Central memory CD4-positive, alpha-beta T cell (primary cell): ENCODE results near the gene VEZF1.

Experiments used
- DNase-seq: peaks from one replicate; pipeline ENCODE4 v3.0.0; 2022
- total RNA-seq, 3 experiments: gene quantifications; one replicate each; lab custom pipeline; 2026; lab: John Stamatoyannopoulos, UW

VEZF1 gene, protein sequence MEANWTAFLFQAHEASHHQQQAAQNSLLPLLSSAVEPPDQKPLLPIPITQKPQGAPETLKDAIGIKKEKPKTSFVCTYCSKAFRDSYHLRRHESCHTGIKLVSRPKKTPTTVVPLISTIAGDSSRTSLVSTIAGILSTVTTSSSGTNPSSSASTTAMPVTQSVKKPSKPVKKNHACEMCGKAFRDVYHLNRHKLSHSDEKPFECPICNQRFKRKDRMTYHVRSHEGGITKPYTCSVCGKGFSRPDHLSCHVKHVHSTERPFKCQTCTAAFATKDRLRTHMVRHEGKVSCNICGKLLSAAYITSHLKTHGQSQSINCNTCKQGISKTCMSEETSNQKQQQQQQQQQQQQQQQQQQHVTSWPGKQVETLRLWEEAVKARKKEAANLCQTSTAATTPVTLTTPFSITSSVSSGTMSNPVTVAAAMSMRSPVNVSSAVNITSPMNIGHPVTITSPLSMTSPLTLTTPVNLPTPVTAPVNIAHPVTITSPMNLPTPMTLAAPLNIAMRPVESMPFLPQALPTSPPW
- total RNA-seq = 42.3 to 130 (median 51.8) reads per million in 3 experiments

- DNase-seq = peak; percentile 73
Observed at GRCh38 chr17:57987581-57988300, at the start of gene VEZF1. Gene VEZF1 (minus strand): TSS chr17:57988254. CDS start chr17:57988111, 143 bp downstream.

GRCh38 chr17:58032691-58033415 is 44.8 kb upstream of the VEZF1 start:
- DNase-seq = no peak

DNA sequence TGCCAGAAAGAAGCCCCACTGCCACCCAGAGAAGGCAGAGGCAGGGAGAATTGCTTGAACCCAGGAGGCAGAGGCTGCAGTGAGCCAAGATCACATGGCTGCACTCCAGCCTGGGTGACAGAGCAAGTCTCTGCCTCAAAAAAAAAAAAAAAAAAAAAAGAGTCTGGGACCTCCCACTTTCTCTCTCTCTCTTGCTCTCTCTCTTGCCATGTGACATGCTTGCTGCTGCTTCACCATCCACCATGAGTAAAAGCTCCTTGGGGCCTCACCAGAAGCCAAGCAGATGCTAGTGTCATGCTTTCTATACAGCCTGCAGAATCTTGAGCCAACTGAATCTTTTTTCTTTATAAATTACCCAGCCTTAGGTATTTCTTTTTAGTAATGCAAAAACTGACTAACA is 40.5 kb upstream of the VEZF1 start:
- no peak for DNase-seq

GRCh38 chr17:58020401-58020800 is 32.3 kb upstream of the VEZF1 start:
- no peak for DNase-seq

GRCh38 chr17:58019521-58019920 is 31.5 kb upstream of the VEZF1 start:
- no peak for DNase-seq

- no peak for DNase-seq
Observed at GRCh38 chr17:58019039-58019438, 31.0 kb upstream of the VEZF1 start.

GRCh38 chr17:58010067-58010799 is 22.2 kb upstream of the VEZF1 start:
- DNase-seq = no peak

DNA sequence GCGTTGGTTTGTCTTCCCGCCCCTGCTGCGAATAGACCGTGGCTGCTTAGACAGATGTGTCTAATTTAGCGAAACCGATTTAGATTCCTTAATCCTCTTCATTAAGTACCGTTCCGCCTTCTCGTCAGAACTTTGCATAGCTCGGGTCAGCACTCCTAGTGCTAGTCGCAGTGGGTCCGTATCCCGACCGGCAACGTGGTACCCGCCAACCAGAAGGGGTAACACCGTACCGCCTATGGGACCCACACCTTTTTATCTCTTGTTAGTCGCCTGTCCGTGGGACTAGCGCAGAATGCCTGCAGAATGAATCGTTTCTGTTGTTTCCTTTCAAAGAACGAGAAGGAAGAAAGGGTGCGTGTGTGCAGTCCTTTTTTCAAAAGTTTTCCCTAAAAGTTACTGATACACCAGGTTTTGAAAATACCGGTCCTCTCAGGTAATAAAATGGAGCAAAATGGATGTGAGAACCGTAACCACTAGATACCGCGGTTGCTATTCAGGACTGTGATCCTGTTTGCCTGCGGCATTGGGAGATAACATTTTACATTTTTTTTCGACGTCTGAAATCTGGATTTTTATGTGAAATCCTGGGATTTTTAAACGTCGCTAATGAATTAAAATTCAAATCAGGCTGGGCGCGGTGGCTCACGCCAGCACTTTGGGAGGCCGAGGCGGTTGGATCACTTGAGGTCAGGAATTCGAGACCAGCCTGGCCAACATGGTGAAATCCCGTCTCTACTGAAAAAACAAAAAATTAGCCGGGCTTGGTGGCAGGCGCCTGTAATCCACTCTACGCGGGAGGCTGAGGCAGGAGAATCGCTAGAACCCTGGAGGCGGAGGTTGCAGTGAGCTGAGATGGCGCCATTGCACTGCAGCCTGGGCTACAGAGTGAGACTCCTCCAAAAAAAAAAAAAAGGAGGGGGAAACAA is 20.0 kb upstream of the VEZF1 start:
- DNase-seq = no peak

- peak; percentile 98 for DNase-seq
Observed at GRCh38 chr17:58006924-58007780, 19.1 kb upstream of the VEZF1 start, which contains the start of gene SRSF1. Gene SRSF1 (minus strand): TSS chr17:58007246. CDS start chr17:58007137, 109 bp downstream.

DNA sequence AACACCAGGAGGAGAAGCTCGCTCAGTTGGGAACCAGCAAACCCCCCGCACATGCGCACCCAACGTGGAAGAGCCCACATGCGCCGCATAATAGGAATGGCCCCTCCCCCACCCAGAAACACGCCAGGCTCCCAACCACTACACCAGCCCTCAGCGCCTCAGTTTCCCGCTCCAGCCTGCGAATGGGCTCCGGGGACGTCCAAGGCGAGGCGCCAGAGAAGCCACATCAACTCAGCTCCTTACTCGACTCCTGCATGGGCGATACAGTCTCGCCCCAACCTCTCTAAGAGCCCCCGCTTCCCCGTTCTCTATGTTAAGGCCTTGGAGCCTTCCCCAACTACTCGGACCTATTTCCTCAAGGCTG is 18.5 kb upstream of the VEZF1 start:
- DNase-seq = peak; percentile 42

GRCh38 chr17:58005728-58006559 is 17.9 kb upstream of the VEZF1 start:
- DNase-seq = no peak

- no peak for DNase-seq
Observed at GRCh38 chr17:58005031-58005727, 17.1 kb upstream of the VEZF1 start.

DNA sequence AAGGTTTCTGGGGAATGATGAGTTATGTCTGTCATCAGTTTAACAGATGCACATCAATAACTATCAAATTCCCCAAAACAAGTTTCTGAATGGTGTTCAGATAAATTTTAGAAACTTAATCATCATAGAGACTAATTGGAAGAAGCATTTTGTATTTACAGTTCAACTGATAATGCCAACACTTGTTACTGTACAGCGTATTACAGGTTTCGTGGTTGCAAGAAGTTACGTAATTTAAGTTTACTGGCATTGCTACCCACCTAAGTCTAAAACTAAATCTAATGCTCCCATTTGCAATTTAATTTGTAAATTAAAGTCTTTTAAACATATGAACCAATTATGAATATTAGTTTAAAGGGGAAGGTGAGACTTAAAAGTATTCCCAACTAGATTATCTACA is 16.0 kb upstream of the VEZF1 start:
- no peak for DNase-seq

DNA sequence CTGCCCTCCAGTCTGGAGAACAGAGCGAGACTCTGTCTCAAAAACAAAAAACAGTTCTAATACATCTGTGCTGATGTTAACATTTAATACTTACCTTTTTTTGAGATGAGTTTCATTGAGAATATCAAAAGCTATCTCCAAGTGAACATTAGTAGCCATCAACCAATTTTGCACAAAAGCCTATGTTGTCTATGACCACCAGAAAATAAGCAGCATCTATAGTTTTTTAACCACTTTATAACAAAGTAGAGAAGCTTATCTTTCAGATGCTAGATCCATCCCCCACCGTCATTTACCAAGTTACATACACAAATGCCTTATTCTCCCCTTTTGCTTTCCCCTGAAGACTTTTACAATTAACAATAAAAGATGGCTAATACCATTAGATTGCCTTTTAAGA is 14.9 kb upstream of the VEZF1 start:
- DNase-seq = no peak

DNA sequence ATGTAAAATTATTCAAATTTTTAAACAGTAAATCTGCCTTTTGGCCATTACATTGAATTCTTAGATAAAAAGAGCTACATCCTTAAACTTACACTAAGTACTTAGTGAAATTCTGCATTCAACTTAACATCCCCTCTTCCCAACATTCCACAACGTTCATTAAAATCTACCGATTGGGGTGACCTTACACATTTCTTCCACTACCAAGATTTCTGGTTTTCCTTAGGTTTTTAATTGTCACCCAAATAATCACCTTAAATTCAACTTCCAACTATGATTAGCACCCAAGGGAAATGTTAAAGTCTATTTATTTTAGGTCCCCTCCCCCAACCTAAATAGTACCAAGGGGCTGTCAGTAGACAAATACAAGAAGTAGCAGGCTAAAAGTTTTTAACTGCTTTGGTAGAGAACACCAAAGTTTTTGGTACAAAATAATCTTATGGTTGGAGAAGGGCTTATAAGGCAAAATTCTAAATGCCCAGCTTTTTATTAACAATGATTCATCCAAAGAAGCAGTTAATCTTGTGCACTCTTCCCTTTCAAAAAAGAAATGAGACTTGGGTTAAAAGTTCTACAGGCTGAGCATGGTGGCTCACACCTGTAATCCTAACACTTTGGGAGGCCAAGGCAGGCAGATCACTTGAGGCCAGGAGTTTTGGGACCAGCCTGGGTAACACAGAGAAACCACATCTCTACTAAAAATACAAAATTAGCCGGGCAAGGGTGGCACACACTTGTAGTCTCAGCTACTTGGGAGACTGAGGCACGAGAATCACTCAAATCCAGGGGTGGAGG is 14.3 kb upstream of the VEZF1 start:
- DNase-seq = no peak

GRCh38 chr17:58001461-58002124 is 13.5 kb upstream of the VEZF1 start:
- no peak for DNase-seq

DNA sequence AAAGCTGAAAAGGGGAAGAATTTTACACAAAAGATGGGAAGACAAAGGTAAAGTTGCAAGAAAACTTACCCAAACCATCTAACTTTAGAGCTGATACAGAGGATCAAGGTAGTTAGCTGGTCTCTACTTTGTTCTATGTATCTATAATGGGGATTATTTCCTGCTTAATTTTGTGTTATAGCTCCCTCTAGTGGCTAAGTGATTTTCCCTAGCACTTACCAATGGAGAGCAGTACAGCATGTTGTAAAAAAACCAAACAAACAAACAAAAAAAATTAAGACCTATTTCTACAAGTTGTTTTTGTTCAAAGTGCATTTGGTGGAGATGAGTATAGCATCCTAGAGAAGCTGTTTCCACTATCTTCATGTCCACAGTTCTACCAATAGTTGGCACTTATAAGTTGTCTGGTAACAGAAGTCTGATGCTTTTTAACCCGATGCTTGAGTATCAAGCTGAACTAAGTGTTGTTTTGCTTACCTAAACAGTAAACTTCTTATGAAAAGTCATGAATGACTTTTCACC is 11.5 kb upstream of the VEZF1 start:
- peak; percentile 69 for DNase-seq
